H1 (cell line): Measurements from ENCODE around the gene CHST8.

Experiments used
- CHD1 ChIP-seq: IDR thresholded peaks from 2 replicates; pipeline ENCODE4 v1.6.1; 2012; ENCODE audit warnings: low read depth, low read length, improper control_type of control experiment
- CTCF ChIP-seq, 3 experiments: IDR thresholded peaks; 1 replicate in 2 of 3; 2 replicates in 1 of 3; pipeline versions ENCODE4 v1.5.1 to v1.6.1; 2011; ENCODE audit warnings: low read length in 3 of 3, mild to moderate bottlenecking in 3 of 3, inconsistent platforms in 2 of 3, low read depth in 1 of 3, moderate library complexity in 1 of 3; ENCODE audit not compliant: insufficient read depth in 1 of 3; ENCODE audit errors: control extremely low read depth in 1 of 3
- EP300 ChIP-seq, 2 experiments: IDR thresholded peaks; 1 replicate in 1 of 2; 2 replicates in 1 of 2; pipeline ENCODE4 v1.6.1; 2011 to 2012; ENCODE audit warnings: low read depth in 2 of 2, low read length in 2 of 2, mild to moderate bottlenecking in 2 of 2, borderline replicate concordance in 1 of 2, inconsistent platforms in 1 of 2, moderate library complexity in 1 of 2
- FOSL1 ChIP-seq: IDR thresholded peaks from 2 replicates; pipeline ENCODE4 v1.6.1; 2011; ENCODE audit warnings: mild to moderate bottlenecking, low read depth, low read length, moderate library complexity; ENCODE audit not compliant: insufficient read depth
- GTF2F1 ChIP-seq: IDR thresholded peaks from 2 replicates; pipeline ENCODE4 v1.6.1; 2012; ENCODE audit warnings: low read depth, low read length, improper control_type of control experiment, borderline replicate concordance
- MAX ChIP-seq: IDR thresholded peaks from 2 replicates; pipeline ENCODE4 v1.6.1; 2012; ENCODE audit warnings: inconsistent platforms
- POLR2A ChIP-seq, 2 experiments: IDR thresholded peaks; 1 replicate in 1 of 2; 2 replicates in 1 of 2; pipeline ENCODE4 v1.6.1; 2011; ENCODE audit warnings: low read depth in 2 of 2, low read length in 2 of 2, mild to moderate bottlenecking in 2 of 2; ENCODE audit errors: control extremely low read depth in 1 of 2
- RNF2 ChIP-seq: fragments of 200-900, 300-1000 bp; sonication (generic); IDR thresholded peaks from 2 replicates; pipeline ENCODE4 v1.7.1; 2016; ENCODE audit warnings: borderline replicate concordance, low read depth, mild to moderate bottlenecking, antibody characterized with exemption, low read length; ENCODE audit not compliant: poor library complexity, severe bottlenecking; ENCODE audit errors: missing control alignments
- TAF1 ChIP-seq: IDR thresholded peaks from 2 replicates; pipeline ENCODE4 v1.6.1; 2011; ENCODE audit warnings: mild to moderate bottlenecking, low read depth, low read length
- USF2 ChIP-seq: IDR thresholded peaks from 2 replicates; pipeline ENCODE4 v1.6.1; 2011; ENCODE audit warnings: low read length, improper control_type of control experiment

GRCh38 chr19:33815380-33816340, 193.9 kb downstream of the CHST8 start:
- no peak for TF ChIP-seq EP300 (IDR thresholded peaks at IDR 0.05; ENCODE audit: borderline replicate concordance in 1 of 2, low read depth in 2 of 2, low read length in 2 of 2)
- no peak for TF ChIP-seq TAF1
- no peak for TF ChIP-seq FOSL1
- TF ChIP-seq POLR2A (IDR thresholded peaks at IDR 0.05; ENCODE audit: control extremely low read depth in 1 of 2, low read depth in 2 of 2, low read length in 2 of 2) = no peak
- no peak for TF ChIP-seq USF2
- TF ChIP-seq CTCF (IDR thresholded peaks at IDR 0.05; ENCODE audit: control extremely low read depth in 1 of 3, insufficient read depth in 1 of 3, low read depth in 1 of 3, low read length in 3 of 3) = no peak
- no peak for TF ChIP-seq CHD1
- no peak for TF ChIP-seq MAX
- TF ChIP-seq GTF2F1 = no peak
- no peak for TF ChIP-seq RNF2
